GM23338 (cell line): ENCODE data around the gene FAM136A.

Experiments
- CREB1 ChIP-seq: fragments of 250-450 bp; sonication (Bioruptor Pico); IDR thresholded peaks from 2 replicates; pipeline ENCODE4 v1.5.0; 2020; ENCODE audit warnings: low read depth, mild to moderate bottlenecking, moderate library complexity
- EZH2 ChIP-seq: fragments of 200-600 bp; sonication (generic); IDR thresholded peaks from one replicate; pipeline ENCODE4 v1.8.0; 2017; ENCODE audit warnings: antibody characterized with exemption, mild to moderate bottlenecking, low read depth; ENCODE audit not compliant: unreplicated experiment
- EZH2phosphoT487 ChIP-seq: fragments of 200-600 bp; sonication (generic); IDR thresholded peaks from one replicate; pipeline ENCODE4 v1.8.1; 2018; ENCODE audit warnings: antibody characterized with exemption; ENCODE audit not compliant: unreplicated experiment
- JUNB ChIP-seq: IDR thresholded peaks from one replicate; pipeline ENCODE4 v1.6.1; 2016; ENCODE audit warnings: antibody characterized with exemption; ENCODE audit not compliant: unreplicated experiment
- NANOG ChIP-seq: IDR thresholded peaks from 2 replicates; pipeline ENCODE4 v1.6.1; 2016; ENCODE audit warnings: antibody characterized with exemption, borderline replicate concordance
- POLR2AphosphoS5 ChIP-seq: IDR thresholded peaks from 2 replicates; pipeline ENCODE4 v1.6.1; 2016; ENCODE audit warnings: antibody characterized with exemption, low read depth
- STAT1 ChIP-seq: IDR thresholded peaks from one replicate; pipeline ENCODE4 v1.6.1; 2016; ENCODE audit warnings: antibody characterized with exemption; ENCODE audit not compliant: unreplicated experiment
- ZNF114 ChIP-seq: fragments of 250-450 bp; sonication (Bioruptor Pico); IDR thresholded peaks from 2 replicates; pipeline ENCODE4 v1.5.0; 2020; ENCODE audit warnings: mild to moderate bottlenecking, moderate library complexity
- ZNF331 ChIP-seq: fragments of 250-450 bp; sonication (Bioruptor Pico); IDR thresholded peaks from 2 replicates; pipeline ENCODE4 v1.5.0; 2020; ENCODE audit warnings: low read depth, mild to moderate bottlenecking, moderate library complexity
- TF ChIP-seq, protein P1 (sequence below), 2 experiments: fragments of 200-600 bp in 1 of 2; sonication (generic) in 1 of 2; conservative IDR thresholded peaks; 2 replicates each; pipeline versions ENCODE4 v1.5.1 to v1.6.1; 2016 to 2017; ENCODE audit warnings: antibody characterized with exemption in 2 of 2, low read depth in 2 of 2, mild to moderate bottlenecking in 2 of 2, moderate library complexity in 1 of 2
- TF ChIP-seq, protein P2 (sequence below): IDR thresholded peaks from 2 replicates; pipeline ENCODE4 v1.6.1; 2016; ENCODE audit warnings: antibody characterized with exemption
- TF ChIP-seq, protein P3 (sequence below): IDR thresholded peaks from one replicate; pipeline ENCODE4 v1.6.1; 2018; ENCODE audit warnings: antibody characterized with exemption; ENCODE audit not compliant: unreplicated experiment
- TF ChIP-seq, protein P4 (sequence below): fragments of 250-450 bp; sonication (Bioruptor Pico); IDR thresholded peaks from 2 replicates; pipeline ENCODE4 v1.5.0; 2020; ENCODE audit warnings: mild to moderate bottlenecking, moderate library complexity

DNA sequence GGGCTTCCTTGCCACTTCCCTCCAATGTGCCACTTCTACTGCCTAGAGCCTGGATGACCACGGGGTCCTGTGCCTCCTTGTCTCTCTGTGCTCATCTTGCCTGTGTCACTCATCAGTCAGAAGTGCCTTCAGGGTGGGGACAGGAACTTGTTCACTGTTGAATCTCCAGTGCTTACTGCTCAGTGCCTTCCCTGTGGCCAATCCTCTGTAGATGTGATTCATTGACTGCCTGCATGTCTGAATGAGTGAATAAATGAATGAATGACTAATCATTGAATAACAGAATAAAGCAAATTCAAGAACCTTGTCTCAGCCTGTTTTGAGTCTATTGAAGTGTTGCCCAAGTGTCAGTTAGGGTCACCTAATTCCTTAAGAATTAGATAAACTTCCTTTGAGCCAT is 42.3 kb upstream of the FAM136A start:
- TF ChIP-seq, protein P1, sequence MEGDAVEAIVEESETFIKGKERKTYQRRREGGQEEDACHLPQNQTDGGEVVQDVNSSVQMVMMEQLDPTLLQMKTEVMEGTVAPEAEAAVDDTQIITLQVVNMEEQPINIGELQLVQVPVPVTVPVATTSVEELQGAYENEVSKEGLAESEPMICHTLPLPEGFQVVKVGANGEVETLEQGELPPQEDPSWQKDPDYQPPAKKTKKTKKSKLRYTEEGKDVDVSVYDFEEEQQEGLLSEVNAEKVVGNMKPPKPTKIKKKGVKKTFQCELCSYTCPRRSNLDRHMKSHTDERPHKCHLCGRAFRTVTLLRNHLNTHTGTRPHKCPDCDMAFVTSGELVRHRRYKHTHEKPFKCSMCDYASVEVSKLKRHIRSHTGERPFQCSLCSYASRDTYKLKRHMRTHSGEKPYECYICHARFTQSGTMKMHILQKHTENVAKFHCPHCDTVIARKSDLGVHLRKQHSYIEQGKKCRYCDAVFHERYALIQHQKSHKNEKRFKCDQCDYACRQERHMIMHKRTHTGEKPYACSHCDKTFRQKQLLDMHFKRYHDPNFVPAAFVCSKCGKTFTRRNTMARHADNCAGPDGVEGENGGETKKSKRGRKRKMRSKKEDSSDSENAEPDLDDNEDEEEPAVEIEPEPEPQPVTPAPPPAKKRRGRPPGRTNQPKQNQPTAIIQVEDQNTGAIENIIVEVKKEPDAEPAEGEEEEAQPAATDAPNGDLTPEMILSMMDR (conservative IDR thresholded peaks at IDR 0.05; ENCODE audit: low read depth in 2 of 2) = no peak
- TF ChIP-seq, protein P2, sequence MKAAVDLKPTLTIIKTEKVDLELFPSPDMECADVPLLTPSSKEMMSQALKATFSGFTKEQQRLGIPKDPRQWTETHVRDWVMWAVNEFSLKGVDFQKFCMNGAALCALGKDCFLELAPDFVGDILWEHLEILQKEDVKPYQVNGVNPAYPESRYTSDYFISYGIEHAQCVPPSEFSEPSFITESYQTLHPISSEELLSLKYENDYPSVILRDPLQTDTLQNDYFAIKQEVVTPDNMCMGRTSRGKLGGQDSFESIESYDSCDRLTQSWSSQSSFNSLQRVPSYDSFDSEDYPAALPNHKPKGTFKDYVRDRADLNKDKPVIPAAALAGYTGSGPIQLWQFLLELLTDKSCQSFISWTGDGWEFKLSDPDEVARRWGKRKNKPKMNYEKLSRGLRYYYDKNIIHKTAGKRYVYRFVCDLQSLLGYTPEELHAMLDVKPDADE = no peak
- no peak for TF ChIP-seq NANOG
- no peak for TF ChIP-seq EZH2phosphoT487
- no peak for TF ChIP-seq EZH2
- TF ChIP-seq, protein P3, sequence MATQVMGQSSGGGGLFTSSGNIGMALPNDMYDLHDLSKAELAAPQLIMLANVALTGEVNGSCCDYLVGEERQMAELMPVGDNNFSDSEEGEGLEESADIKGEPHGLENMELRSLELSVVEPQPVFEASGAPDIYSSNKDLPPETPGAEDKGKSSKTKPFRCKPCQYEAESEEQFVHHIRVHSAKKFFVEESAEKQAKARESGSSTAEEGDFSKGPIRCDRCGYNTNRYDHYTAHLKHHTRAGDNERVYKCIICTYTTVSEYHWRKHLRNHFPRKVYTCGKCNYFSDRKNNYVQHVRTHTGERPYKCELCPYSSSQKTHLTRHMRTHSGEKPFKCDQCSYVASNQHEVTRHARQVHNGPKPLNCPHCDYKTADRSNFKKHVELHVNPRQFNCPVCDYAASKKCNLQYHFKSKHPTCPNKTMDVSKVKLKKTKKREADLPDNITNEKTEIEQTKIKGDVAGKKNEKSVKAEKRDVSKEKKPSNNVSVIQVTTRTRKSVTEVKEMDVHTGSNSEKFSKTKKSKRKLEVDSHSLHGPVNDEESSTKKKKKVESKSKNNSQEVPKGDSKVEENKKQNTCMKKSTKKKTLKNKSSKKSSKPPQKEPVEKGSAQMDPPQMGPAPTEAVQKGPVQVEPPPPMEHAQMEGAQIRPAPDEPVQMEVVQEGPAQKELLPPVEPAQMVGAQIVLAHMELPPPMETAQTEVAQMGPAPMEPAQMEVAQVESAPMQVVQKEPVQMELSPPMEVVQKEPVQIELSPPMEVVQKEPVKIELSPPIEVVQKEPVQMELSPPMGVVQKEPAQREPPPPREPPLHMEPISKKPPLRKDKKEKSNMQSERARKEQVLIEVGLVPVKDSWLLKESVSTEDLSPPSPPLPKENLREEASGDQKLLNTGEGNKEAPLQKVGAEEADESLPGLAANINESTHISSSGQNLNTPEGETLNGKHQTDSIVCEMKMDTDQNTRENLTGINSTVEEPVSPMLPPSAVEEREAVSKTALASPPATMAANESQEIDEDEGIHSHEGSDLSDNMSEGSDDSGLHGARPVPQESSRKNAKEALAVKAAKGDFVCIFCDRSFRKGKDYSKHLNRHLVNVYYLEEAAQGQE = no peak
- TF ChIP-seq, protein P4, sequence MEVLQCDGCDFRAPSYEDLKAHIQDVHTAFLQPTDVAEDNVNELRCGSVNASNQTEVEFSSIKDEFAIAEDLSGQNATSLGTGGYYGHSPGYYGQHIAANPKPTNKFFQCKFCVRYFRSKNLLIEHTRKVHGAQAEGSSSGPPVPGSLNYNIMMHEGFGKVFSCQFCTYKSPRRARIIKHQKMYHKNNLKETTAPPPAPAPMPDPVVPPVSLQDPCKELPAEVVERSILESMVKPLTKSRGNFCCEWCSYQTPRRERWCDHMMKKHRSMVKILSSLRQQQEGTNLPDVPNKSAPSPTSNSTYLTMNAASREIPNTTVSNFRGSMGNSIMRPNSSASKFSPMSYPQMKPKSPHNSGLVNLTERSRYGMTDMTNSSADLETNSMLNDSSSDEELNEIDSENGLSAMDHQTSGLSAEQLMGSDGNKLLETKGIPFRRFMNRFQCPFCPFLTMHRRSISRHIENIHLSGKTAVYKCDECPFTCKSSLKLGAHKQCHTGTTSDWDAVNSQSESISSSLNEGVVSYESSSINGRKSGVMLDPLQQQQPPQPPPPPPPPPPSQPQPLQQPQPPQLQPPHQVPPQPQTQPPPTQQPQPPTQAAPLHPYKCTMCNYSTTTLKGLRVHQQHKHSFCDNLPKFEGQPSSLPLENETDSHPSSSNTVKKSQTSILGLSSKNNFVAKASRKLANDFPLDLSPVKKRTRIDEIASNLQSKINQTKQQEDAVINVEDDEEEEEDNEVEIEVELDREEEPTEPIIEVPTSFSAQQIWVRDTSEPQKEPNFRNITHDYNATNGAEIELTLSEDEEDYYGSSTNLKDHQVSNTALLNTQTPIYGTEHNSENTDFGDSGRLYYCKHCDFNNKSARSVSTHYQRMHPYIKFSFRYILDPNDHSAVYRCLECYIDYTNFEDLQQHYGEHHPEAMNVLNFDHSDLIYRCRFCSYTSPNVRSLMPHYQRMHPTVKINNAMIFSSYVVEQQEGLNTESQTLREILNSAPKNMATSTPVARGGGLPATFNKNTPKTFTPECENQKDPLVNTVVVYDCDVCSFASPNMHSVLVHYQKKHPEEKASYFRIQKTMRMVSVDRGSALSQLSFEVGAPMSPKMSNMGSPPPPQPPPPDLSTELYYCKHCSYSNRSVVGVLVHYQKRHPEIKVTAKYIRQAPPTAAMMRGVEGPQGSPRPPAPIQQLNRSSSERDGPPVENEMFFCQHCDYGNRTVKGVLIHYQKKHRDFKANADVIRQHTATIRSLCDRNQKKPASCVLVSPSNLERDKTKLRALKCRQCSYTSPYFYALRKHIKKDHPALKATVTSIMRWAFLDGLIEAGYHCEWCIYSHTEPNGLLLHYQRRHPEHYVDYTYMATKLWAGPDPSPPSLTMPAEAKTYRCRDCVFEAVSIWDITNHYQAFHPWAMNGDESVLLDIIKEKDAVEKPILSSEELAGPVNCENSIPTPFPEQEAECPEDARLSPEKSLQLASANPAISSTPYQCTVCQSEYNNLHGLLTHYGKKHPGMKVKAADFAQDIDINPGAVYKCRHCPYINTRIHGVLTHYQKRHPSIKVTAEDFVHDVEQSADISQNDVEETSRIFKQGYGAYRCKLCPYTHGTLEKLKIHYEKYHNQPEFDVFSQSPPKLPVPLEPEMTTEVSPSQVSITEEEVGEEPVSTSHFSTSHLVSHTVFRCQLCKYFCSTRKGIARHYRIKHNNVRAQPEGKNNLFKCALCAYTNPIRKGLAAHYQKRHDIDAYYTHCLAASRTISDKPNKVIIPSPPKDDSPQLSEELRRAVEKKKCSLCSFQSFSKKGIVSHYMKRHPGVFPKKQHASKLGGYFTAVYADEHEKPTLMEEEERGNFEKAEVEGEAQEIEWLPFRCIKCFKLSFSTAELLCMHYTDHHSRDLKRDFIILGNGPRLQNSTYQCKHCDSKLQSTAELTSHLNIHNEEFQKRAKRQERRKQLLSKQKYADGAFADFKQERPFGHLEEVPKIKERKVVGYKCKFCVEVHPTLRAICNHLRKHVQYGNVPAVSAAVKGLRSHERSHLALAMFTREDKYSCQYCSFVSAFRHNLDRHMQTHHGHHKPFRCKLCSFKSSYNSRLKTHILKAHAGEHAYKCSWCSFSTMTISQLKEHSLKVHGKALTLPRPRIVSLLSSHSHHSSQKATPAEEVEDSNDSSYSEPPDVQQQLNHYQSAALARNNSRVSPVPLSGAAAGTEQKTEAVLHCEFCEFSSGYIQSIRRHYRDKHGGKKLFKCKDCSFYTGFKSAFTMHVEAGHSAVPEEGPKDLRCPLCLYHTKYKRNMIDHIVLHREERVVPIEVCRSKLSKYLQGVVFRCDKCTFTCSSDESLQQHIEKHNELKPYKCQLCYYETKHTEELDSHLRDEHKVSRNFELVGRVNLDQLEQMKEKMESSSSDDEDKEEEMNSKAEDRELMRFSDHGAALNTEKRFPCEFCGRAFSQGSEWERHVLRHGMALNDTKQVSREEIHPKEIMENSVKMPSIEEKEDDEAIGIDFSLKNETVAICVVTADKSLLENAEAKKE (CRISPR knock-in tag) = no peak
- TF ChIP-seq POLR2AphosphoS5 = no peak
- no peak for TF ChIP-seq CREB1
- TF ChIP-seq ZNF331 (CRISPR knock-in tag) = no peak
- TF ChIP-seq JUNB = no peak
- TF ChIP-seq ZNF114 (CRISPR knock-in tag) = no peak
- no peak for TF ChIP-seq STAT1
